GM12864 (cell line): Measurements from ENCODE around the gene LRBA.

ENCODE experiments used
- DNase-seq: peaks from one replicate; pipeline ENCODE4 v3.0.0-alpha.2; 2011; ENCODE audit warnings: low read depth
- H3K4me3 ChIP-seq: 2 replicates; pipeline ENCODE4 v1.5.1; 2011; ENCODE audit warnings: mild to moderate bottlenecking, low read depth, low read length, control low read depth
- CTCF ChIP-seq: IDR thresholded peaks from 2 replicates; pipeline ENCODE4 v1.5.1; 2011; ENCODE audit warnings: low read depth, mild to moderate bottlenecking, moderate library complexity, low read length, control low read depth, inconsistent platforms; ENCODE audit errors: missing control alignments

The LRBA gene

DNA sequence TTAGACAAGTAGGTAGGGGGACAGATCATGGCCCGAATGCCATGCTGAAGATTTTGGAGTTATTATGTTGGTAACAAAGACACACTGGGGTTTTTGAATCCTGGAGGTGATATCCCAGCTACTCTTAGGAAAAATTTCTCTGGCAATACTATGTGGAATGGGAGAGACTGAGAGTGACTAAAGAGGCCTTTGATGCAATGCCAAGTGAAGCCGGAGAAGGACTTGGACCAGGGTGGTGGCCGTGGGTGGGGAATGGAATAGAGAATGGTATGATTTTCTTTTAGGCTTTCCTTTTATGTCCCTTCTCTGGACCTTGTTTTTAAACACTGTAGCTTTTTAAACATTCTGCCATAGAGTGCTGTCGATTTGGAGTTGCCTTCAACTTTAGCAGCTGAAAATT lies 795.2 kb downstream of the LRBA start:
- no peak for TF ChIP-seq CTCF
- H3K4me3 ChIP-seq, result no peak overlapping the region

DNA sequence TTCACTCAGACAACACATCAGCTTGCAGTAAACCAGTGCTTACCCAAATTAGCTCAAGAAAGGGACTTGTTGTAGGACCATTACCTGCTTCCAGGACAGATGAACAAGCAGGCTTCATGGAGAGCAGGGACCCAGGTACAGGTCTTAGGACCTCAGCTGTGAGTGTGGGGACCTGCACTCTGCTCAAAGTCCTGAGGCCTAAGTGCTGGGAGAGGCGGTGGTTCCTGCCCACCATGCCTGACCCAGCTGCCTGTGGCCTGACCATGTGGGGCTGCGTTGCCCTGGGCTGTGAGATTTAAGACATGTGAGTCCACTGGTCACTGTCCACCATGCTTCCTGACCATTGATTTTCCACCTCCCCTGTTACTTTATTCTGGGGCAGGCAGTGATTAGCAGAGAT lies 796.6 kb downstream of the LRBA start:
- H3K4me3 ChIP-seq, result no peak overlapping the region
- no peak for TF ChIP-seq CTCF
- DNase-seq, result no peak

More for the DNA sequence above, 795.2 kb downstream of the LRBA start:
- DNase-seq, result no peak

GRCh38 chr4:150217808-150218207 lies 797.3 kb downstream of the LRBA start:
- DNase-seq, result no peak
- no peak overlapping the region for H3K4me3 ChIP-seq
- TF ChIP-seq CTCF, result no peak

- no peak overlapping the region for H3K4me3 ChIP-seq
- TF ChIP-seq CTCF, result no peak
- DNase-seq, result no peak
Observed at GRCh38 chr4:150217192-150217591, 797.9 kb downstream of the LRBA start.

DNA sequence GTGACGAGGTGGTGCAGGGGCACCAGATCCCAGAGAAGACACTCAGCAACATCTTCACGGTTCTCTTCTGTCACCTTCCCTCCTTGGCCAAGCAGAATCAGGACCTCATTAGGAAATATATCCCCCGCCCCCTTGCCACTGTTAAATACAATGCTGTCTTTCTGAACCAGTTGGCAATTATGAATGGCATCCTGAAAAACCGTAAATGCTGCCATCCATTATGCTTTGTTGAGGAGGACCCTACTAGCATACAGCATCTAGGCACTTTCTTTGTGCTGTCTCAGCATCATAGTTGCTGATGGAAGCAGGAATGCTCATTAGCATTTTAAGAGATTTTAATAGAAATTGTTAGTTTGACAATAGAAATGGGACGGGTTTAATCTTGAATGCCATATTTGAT lies 798.4 kb downstream of the LRBA start:
- H3K4me3 ChIP-seq, result no peak overlapping the region
- TF ChIP-seq CTCF, result no peak
- DNase-seq, result no peak

GRCh38 chr4:150215601-150216000 lies 799.5 kb downstream of the LRBA start:
- no peak for DNase-seq
- no peak overlapping the region for H3K4me3 ChIP-seq
- no peak for TF ChIP-seq CTCF
